ENCODE results near the gene CEP131. TPM values are rescaled to one million over a fixed set of nuclear protein-coding genes. Genes with fewer than 3 reads are reported as not detected.

Gene CEP131
- total RNA-seq, 2 experiments from 2014 or later: 13.6 to 20.6 TPM

Other genes starting within 250 kb of the CEP131 start
- 10 to 100 TPM; 29.8 to 34.6 TPM for gene CHMP6, start 231.1 kb downstream of the CEP131 start, total RNA-seq
- gene BAIAP2, start 187.8 kb downstream of the CEP131 start, total RNA-seq: 1 to 10 TPM; 4.8 to 7.0 TPM
- gene PVALEF, start 57.5 kb downstream of the CEP131 start, total RNA-seq: not detected
- gene AATK, start 56.7 kb downstream of the CEP131 start, total RNA-seq: under 1 TPM; 0.06 to 0.26 TPM
- 10 to 100 TPM; 53.6 to 56.3 TPM for gene TEPSIN, start 16.1 kb upstream of the CEP131 start, total RNA-seq
- 10 to 100 TPM; 41.6 to 53.7 TPM for gene NDUFAF8, start 16.4 kb upstream of the CEP131 start, total RNA-seq
- gene SLC38A10, start 72.3 kb upstream of the CEP131 start, total RNA-seq: 10 to 100 TPM; 81.7 to 88.7 TPM
- under 1 TPM; 0.23 to 0.64 TPM for gene BAHCC1, start 172.5 kb upstream of the CEP131 start, total RNA-seq